Loucy (cell line): ENCODE data around the gene RRAS.
"Not testable (repeated sequence)": the region's sequence is repeated elsewhere in the genome, so short reads cannot be mapped to it uniquely, and the experiment has no call there.

Experiments
- CTCF ChIP-seq: fragments of 200-600 bp; sonication (generic); conservative IDR thresholded peaks from 2 replicates; pipeline ENCODE4 v1.5.1; 2014; ENCODE audit warnings: mild to moderate bottlenecking, antibody characterized with exemption, low read length
- EZH2phosphoT487 ChIP-seq: fragments of 200-600 bp; IDR thresholded peaks from 2 replicates; pipeline ENCODE4 v1.6.1; 2018; ENCODE audit warnings: antibody characterized with exemption, mild to moderate bottlenecking, moderate library complexity, borderline replicate concordance

- TF ChIP-seq CTCF, EZH2phosphoT487: not testable (repeated sequence)
Measured at GRCh38 chr19:49633273-49633672, 6.7 kb downstream of the RRAS start.
